NCI-H2196 treated with DMSO at 0.1 percent for 48 hours (cell line): Measurements from ENCODE around the gene MYCBPAP.

Source experiments
- DNase-seq: peaks from one replicate; lab custom pipeline; 2025; ENCODE audit not compliant: unreplicated experiment; lab: John Stamatoyannopoulos, UW

MYCBPAP gene

GRCh38 chr17:50569592-50569991 is 61.4 kb downstream of the MYCBPAP start:
- DNase-seq: no peak

- no peak for DNase-seq
These were observed 61.8 kb downstream of the MYCBPAP start for GRCh38 chr17:50570032-50570431.

GRCh38 chr17:50570528-50570927 is 62.3 kb downstream of the MYCBPAP start:
- no peak for DNase-seq

- DNase-seq: no peak
These were observed 63.4 kb downstream of the MYCBPAP start for GRCh38 chr17:50571681-50572080.

- no peak for DNase-seq
These were observed 64.3 kb downstream of the MYCBPAP start for GRCh38 chr17:50572541-50572940.

- DNase-seq: no peak
These were observed 65.8 kb downstream of the MYCBPAP start for GRCh38 chr17:50573866-50574611.

GRCh38 chr17:50575581-50576210 is 67.5 kb downstream of the MYCBPAP start:
- no peak for DNase-seq

GRCh38 chr17:50576864-50577263 is 68.6 kb downstream of the MYCBPAP start:
- no peak for DNase-seq

GRCh38 chr17:50577451-50577954 is 69.3 kb downstream of the MYCBPAP start:
- DNase-seq: no peak

- DNase-seq: no peak
These were observed 69.9 kb downstream of the MYCBPAP start for GRCh38 chr17:50578173-50578572.

- DNase-seq: no peak
These were observed 71.2 kb downstream of the MYCBPAP start for GRCh38 chr17:50579399-50579798.

- DNase-seq: no peak
These were observed 72.4 kb downstream of the MYCBPAP start for GRCh38 chr17:50580646-50581045.
